Effector memory CD4-positive, alpha-beta T cell (primary cell): ENCODE measurements around the gene ZDHHC16.

Experiments
- DNase-seq, 3 donors: peaks; one replicate each; pipeline ENCODE4 v3.0.0-alpha.2; 2020
- H3K27ac ChIP-seq: 2 replicates; pipeline ENCODE4 v1.7.0; 2013; ENCODE audit warnings: mild to moderate bottlenecking, low read length, moderate library complexity; ENCODE audit not compliant: insufficient read depth, poor library complexity, severe bottlenecking
- H3K27me3 ChIP-seq: replicated peaks from 2 replicates; pipeline ENCODE4 v1.7.0; 2013; ENCODE audit warnings: mild to moderate bottlenecking, low read length; ENCODE audit not compliant: insufficient read depth, control insufficient read depth, poor library complexity, severe bottlenecking
- H3K36me3 ChIP-seq: 2 replicates; pipeline ENCODE4 v1.7.0; 2013; ENCODE audit warnings: mild to moderate bottlenecking, low read length, moderate library complexity; ENCODE audit not compliant: control insufficient read depth, insufficient read depth
- H3K4me1 ChIP-seq: 2 replicates; pipeline ENCODE4 v1.7.0; 2013; ENCODE audit warnings: low read length, mild to moderate bottlenecking; ENCODE audit not compliant: control insufficient read depth, insufficient read depth, poor library complexity, severe bottlenecking
- H3K4me3 ChIP-seq: 2 replicates; pipeline ENCODE4 v1.7.0; 2013; ENCODE audit warnings: low read length, low read depth, mild to moderate bottlenecking; ENCODE audit not compliant: insufficient read depth, poor library complexity, severe bottlenecking
- H3K9me3 ChIP-seq: 2 replicates; pipeline ENCODE4 v1.7.0; 2013; ENCODE audit warnings: mild to moderate bottlenecking, low read length, moderate library complexity; ENCODE audit not compliant: control insufficient read depth

Gene ZDHHC16

DNA sequence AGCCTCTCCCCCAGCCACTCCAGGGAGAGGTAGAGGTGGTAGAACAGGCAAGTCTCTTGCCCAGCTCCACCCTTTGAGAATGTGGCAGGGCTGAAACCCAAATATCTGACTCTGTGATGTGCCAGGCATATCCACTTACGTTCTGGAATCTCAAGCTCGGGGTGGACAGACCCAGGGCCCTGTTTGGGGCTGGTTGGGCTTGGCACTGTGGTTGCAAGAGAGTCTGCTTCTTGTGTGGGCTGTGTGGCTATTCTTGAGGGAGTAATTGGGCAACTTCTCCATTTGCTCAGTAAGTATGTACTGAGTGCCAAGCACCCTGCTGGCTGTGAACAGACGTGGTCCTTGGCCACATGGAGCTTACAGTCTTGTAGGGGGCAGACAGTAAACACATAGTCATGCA lies 57.4 kb downstream of the ZDHHC16 start:
- Histone ChIP-seq H3K9me3 (no peaks in the 10 kb centered on the region), H3K27ac (no peak overlapping the region), H3K36me3 (no peaks in the 10 kb centered on the region), H3K27me3 (peaks cover 5% of the 10 kb centered on the region), H3K4me1 (no peaks in the 10 kb centered on the region), H3K4me3 (no peak overlapping the region)
- no peak for DNase-seq

DNA sequence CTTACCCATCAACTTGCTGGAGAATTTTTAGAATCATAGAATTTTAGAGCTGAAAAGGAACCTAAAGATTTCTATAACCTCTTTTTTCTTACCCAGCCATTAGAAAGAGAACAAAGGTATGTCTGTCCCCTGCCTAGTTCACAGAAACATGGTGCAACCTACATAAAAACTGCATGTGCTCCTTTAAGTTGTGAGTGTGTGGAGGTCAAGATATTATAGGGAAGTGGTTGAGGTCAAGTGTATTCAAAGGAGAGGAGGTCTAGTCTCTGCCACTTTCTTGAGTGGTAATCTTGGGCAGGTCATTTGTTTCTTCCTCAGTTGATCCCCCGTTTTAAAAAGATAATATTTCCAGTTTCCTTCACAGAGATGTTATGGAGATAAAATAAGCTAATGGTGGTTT lies 59.2 kb downstream of the ZDHHC16 start:
- Histone ChIP-seq H3K27me3 (peaks cover 5% of the 10 kb centered on the region), H3K4me1 (no peaks in the 10 kb centered on the region)

DNA sequence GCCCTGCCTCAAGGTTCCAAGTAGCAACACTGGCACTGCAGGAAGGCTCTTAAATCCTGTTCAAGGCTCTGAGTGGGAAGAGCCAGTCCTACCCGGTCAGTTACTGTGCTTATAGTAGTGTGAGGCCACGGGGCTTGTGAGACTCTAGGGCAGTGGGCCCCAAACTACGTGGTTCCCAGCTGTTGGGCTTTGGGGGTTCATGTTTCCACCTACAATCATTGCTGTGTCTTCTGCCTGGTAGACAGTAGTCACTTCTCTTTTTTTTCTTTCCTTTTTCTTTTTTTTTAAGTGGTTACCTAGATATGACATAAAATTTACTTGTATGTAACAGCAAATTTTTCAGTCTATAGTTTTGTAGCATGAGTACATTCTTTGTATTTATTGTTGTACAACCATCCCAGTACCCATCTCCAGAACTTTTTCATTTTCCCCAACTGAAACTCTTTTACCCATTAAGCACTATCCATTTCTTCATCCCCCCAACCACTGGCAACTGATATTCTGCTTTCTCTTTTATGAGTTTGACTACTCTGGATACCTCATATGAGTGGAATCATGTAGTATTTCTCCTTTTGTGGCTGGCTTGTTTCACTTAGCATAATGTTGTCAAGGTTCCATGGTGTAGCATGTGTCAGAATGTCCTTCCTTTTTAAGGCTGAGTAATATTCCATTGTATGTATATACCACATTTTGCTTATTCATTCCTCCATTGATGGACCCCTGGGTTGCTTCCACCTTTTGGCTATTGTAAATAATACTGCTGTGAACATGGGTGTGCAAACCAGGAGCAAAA lies 60.4 kb downstream of the ZDHHC16 start:
- H3K27ac ChIP-seq, result no peak overlapping the region
- no peak for DNase-seq
- H3K9me3 ChIP-seq, result no peaks in the 10 kb centered on the region
- H3K36me3 ChIP-seq, result no peaks in the 10 kb centered on the region
- peaks cover 5% of the 10 kb centered on the region for H3K27me3 ChIP-seq
- H3K4me3 ChIP-seq, result no peak overlapping the region
- H3K4me1 ChIP-seq, result no peaks in the 10 kb centered on the region

More for the DNA sequence above, 59.2 kb downstream of the ZDHHC16 start:
- H3K36me3 ChIP-seq, result no peaks in the 10 kb centered on the region
- H3K27ac ChIP-seq, result no peak overlapping the region
- DNase-seq, result no peak
- no peaks in the 10 kb centered on the region for H3K9me3 ChIP-seq
- H3K4me3 ChIP-seq, result no peak overlapping the region
